Stimulated activated CD8-positive, alpha-beta memory T cell treated with anti-CD3 and anti-CD28 coated beads, Interleukin-4, amount 100 ng/mL, for 24 hours (primary cell): ENCODE data around the gene LRRC9.
"Not testable (repeated sequence)": the region's sequence is repeated elsewhere in the genome, so short reads cannot be mapped to it uniquely, and the experiment has no call there.

Experiments used
- DNase-seq: peaks from one replicate; pipeline ENCODE4 v3.0.0-alpha.2; 2020; ENCODE audit warnings: low read depth

LRRC9 gene

GRCh38 chr14:59919570-59920377 is at the start of gene LRRC9:
Gene LRRC9, plus strand, starts transcription at chr14:59920144.
- no peak for DNase-seq

DNA sequence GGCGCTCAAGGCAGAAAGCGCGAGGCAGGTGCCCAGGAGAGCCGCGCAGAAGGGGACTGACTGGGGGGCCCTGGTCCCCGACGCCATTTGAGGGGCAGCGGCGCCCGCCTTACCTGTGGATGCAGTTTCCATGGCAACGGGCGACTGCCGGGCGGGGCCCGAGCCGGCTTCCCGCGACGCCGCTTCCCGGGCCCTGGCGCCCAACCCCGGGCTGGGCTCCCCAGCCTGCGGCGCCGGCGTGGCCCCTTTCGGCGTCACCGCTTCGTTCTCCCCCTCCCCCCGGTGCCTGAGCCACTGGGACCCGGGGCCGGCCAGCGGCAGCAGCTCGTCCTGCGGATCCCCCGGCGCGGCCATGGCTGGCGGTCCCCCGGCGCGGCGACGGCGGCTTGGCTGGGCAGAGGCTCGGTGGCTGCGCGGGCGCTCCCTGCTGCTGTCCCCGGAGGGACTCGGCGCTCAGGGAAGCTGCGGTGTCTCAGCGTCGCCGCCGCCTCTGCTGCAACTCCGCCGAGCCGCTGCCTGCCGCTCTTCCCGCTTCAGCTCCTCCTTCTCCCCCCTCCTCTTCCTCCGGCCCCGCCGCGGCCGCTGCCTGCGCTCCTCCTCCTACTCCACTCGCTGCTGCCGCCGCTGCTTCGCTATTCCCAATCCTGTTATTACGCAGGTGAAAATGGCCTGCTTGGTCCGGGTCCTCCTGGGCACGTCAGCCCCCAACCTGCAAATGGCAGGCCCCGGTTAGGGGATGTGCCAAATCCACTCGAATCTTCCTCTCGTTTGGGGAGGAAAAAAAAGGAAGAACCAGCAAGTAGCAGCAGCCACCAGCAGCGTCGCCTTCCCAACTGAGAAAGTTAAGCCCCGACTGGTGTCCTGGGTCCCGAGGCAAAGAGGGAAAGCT is 49.4 kb upstream of the LRRC9 start, which contains the start of gene RTN1:
Gene RTN1 (minus strand): TSS at position 500 of the 889 bp plus-strand sequence. CDS start 146 bp downstream, at position 354.
- no peak for DNase-seq

DNA sequence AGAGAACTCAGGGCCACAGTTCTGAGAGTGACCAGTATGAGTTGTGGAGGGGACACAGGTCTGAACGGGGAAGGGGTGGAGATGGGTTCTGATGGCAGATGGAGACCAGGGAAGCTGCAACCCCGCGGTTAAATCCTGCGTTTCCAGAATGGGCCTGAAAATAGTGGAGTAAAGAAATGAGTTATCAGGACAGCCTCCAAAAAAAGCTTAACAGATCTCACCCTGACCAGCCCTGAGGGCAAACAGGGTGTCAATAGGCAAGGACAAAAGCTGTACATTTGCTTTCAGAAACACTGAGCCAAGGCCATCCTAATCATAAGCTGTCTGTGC is 48.8 kb upstream of the LRRC9 start:
- DNase-seq, result no peak

DNA sequence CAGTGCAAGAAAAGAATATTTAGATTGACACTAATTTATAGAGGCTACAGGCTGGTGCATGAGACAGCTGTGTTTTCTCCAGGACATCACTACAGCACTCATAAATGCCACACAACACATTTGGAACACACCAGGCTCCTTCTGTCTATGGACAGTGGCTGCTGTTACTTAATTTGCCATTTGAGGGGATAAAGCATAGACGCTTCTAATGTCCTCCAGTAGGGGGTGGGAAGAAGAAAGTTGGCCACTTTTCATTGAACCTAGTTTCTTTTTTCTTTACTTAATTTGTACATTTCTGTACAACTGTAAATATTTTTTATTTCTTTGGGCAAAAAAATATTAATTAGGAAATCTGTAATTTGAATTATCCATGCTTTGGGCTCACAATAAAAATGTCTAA is 37.0 kb upstream of the LRRC9 start:
- no peak for DNase-seq

GRCh38 chr14:59890676-59891075 is 29.3 kb upstream of the LRRC9 start:
- DNase-seq, result no peak

DNA sequence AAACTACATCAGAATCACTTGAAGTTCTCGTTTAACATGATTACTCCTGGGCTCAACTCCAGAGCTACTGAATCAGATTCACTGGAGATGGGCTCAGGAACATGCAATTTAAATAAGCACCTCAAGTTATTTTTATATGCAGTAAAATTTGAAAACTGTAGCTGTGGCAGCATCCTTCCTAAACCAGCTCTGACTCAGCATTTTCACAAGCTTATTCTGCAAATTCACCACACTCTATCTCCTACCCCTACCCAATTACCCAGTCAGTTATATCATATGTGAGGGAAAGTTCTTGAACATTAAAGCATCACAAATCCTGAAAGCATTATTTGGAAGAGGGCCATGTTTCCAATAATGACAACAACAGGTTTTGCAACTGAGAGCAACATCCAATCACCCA is 24.2 kb upstream of the LRRC9 start:
- DNase-seq, result no peak

- no peak for DNase-seq
These were observed 22.1 kb upstream of the LRRC9 start for GRCh38 chr14:59897757-59898383.

- DNase-seq, result no peak
These were observed 19.4 kb upstream of the LRRC9 start for GRCh38 chr14:59900556-59900955.

DNA sequence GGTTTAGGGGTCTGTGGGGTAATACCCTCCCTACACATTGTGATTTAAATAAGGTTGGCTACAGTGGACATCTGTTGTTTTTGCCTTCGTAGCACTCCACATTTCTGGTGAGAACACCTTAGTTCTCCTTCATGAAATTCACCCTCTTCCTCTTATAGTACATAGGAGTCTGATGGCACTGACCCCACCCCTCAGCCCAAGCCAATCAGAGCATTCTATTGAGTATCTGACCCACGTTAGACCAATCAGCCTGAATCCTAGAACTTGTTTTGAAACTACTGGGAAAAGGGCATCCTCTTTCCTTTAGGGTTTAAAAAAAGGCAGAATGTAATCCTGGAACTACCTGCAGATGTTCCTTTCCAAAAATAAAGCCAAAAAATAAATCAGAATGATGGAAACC is 15.8 kb upstream of the LRRC9 start:
- DNase-seq, result no peak

DNA sequence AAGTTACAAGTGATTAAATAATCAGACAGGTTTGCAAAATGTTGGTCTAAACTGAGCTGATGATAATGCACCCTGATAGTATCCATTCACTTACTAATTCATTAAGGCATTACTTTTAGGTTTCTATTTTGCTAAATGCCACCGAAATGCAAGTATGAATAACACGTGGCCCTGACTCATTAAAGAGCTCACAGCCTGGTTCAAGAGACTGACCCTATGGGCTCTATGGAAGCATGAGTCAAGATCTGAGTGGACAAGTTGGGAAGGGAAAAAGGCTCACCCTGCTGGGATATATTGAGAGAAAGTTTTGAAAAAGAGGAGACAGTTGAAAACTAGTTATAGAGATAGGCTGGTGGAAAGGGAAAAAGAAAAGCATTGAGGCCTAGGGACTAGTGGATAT is 14.8 kb upstream of the LRRC9 start:
- no peak for DNase-seq

- no peak for DNase-seq
These were observed 7.5 kb upstream of the LRRC9 start for GRCh38 chr14:59912443-59912842.

DNA sequence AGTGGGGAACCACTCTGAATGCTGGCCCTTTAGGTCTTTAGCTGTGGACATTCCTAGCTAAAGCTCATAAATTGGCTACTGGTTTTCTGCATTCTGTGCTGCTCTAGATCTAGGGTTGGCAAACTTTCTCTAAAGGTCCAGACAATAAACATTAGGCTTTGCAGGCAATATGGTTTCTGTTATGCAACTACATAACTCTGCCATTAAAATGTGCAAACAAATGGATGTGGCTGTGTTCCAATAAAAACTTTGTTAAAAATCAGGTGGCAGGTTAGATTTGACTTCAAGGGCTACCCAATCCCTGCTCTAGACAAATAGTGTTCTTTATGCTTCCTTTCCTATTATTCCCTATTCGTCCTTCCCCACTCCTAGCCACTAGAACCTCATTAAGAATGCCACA is 6.8 kb upstream of the LRRC9 start:
- no peak for DNase-seq

- no peak for DNase-seq
These were observed 947 bp upstream of the LRRC9 start for GRCh38 chr14:59918824-59919569.

- DNase-seq, result no peak
These were observed 387 bp downstream of the LRRC9 start for GRCh38 chr14:59920378-59920683.

GRCh38 chr14:59925797-59926196 is 5.9 kb downstream of the LRRC9 start:
- no peak for DNase-seq

GRCh38 chr14:59926534-59926933 is 6.6 kb downstream of the LRRC9 start:
- no peak for DNase-seq

DNA sequence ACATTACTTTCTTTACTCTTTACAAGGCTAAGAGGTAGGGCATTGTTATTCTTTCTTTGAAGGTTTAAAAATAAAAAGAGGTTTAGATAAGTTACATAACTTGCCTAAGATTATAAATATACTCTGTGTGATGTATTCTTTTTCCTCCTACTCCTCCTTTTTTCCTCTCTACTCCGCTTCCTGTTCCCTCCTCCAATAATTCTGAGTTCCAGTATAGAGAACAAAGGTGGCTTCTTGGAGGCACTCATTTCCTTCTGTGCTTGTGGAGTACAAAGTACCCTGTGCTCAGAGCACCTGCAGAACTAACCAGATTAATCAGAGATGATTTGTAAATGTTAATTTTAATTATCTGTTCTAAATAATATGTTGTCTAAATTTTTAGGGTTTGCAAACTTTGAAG is 11.3 kb downstream of the LRRC9 start:
- no peak for DNase-seq

GRCh38 chr14:59936145-59936544 is 16.2 kb downstream of the LRRC9 start:
- no peak for DNase-seq

- no peak for DNase-seq
These were observed 19.9 kb downstream of the LRRC9 start for GRCh38 chr14:59939828-59940227.

GRCh38 chr14:59942296-59942862 is 22.4 kb downstream of the LRRC9 start:
- DNase-seq, result not testable (repeated sequence)

DNA sequence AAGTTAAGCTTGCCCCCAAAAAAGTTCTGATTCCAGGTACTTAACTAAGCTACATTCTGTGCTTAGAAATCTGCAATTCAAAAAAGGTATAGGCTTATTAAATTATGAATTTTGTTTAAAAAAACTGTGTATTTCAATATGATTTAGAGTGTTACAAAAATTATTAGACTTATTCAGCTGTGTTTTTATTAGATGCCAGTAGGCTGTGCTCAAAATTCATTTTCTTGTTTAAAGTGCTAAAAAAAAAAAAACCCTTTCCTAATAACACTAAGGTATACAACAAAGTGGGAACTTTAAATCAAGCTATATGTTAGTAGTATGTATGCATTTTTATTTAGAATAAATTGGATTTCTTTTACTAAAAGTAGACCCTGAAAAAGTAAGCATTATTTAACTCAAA is 25.0 kb downstream of the LRRC9 start:
- DNase-seq, result no peak

- not testable (repeated sequence) for DNase-seq
These were observed 32.2 kb downstream of the LRRC9 start for GRCh38 chr14:59952141-59952540.
